Stimulated activated CD8-positive, alpha-beta memory T cell treated with anti-CD3 and anti-CD28 coated beads, Interleukin-2, amount 100 ng/mL, for 48 hours (primary cell): ENCODE data around the gene SPEM3.

Experiments
- DNase-seq, 2 donors: peaks; one replicate each; pipeline ENCODE4 v3.0.0-alpha.2; 2020; ENCODE audit warnings: low read depth in 2 of 2

Gene SPEM3

GRCh38 chr17:7421186-7421585, 7.5 kb upstream of the SPEM3 start:
- no peak for DNase-seq

GRCh38 chr17:7423679-7424078, 5.0 kb upstream of the SPEM3 start:
- DNase-seq: no peak

DNA sequence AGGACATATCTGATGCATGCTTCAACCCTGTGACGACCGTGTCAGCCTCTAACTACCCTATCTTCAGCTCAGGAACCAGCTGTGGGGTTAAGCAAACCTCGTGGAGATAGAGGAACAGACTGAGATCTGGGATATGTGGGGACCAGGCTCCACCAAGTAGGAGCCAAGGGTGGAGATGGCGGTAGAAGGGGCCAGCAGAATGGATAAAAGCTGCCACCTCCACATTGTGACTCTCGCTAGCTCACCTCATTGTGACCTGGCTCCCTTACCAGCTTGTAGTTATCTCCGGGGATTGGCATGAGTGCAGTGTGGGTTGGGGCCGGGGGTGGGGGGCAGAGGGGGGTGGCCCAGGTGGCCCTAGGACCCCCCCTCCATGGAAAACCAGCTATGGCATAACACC, 3.3 kb upstream of the SPEM3 start, which contains the start of gene SPEM2:
Gene SPEM2 (plus strand): TSS at position 301 of the 400 bp plus-strand sequence. CDS start 73 bp downstream, at position 374.
- no peak for DNase-seq

GRCh38 chr17:7425756-7426155, 2.9 kb upstream of the SPEM3 start:
- no peak for DNase-seq

GRCh38 chr17:7426203-7426863, 2.3 kb upstream of the SPEM3 start:
- no peak for DNase-seq

- no peak for DNase-seq
Observed at GRCh38 chr17:7426896-7427489, 1.7 kb upstream of the SPEM3 start.

DNA sequence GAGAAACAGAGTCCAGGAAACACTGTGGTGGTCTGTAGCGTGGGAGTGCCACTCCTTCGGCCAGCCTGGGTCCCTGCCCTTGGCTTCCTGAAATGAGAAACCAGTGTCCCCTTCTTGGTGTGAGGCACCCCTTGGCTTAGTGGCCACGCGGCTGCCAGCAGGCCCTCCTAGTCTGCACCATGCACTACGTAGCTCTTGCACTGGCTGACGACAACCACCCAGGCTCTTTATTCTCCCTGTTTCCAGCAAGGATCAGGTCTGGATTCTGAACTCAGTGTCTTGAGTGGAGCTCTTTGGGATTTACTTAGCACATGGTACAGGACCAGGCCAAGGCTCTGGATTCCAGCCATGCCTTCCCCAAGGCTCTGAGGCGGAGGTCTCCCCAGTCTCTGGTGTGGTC, 1.1 kb upstream of the SPEM3 start:
- no peak for DNase-seq

- DNase-seq: no peak
Observed at GRCh38 chr17:7429722-7430121, 1.1 kb downstream of the SPEM3 start.

DNA sequence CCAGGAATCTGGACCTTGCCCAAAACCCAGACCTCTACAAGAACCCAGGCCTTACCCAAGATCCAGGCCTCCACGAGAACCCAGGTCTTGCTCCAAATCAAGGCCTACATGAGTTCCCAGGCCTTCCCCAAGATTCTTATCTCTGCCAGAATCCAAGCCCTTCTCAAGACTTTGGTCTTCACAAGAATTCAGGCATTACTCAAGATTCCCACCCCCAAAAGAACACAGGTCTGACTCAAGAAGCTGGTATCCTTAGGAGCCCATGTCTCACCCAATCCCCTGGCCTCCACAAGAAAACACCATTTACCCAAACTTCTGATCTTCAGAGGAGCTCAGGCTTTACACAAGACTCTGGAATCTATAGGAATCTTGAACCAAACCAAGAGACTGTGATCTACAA, 2.6 kb downstream of the SPEM3 start:
- DNase-seq: no peak

GRCh38 chr17:7432296-7432695, 3.6 kb downstream of the SPEM3 start:
- no peak for DNase-seq

GRCh38 chr17:7435676-7436555, 7.3 kb downstream of the SPEM3 start:
- DNase-seq: peak in 1 of 2 donors; percentile 34

GRCh38 chr17:7436556-7437368, 8.1 kb downstream of the SPEM3 start:
- DNase-seq: peak; percentile 73 to 76

- DNase-seq: no peak
Observed at GRCh38 chr17:7437369-7437863, 8.8 kb downstream of the SPEM3 start.

DNA sequence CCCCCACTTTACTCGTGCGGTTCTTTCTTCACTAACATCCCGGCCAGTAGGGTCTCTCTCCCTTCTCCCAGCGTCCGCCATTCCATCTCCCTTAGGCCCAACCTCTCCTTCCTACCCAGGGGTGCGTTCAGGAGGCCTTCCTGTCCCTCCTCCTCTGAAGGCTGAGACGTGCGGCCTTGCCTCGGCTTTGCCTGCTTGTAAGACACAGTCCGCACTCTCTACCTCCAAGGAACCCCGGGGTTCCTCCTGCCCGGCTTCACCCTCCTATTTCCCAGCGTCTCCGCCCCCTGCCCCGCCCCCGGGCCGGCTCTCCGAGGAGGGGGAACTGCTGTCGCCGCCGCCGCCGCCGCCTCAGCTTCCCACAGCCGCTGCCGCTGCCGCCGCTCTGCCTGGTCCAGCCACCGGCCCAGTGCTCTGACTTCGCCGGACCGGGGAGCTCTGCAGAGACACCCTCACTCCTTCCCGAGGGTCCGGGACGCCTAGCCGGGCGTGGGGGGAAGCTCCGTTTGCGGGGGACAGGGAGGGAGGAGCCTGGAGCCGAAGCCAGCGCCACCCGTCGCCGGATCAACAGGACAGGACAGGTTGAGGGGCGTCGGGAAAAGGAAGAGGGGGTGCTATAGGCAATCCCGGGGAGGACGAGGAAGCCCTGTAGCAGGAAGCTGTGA, 9.4 kb downstream of the SPEM3 start:
- DNase-seq: peak; percentile 63 to 66

- no peak for DNase-seq
Observed at GRCh38 chr17:7438656-7439460, 10.2 kb downstream of the SPEM3 start.

GRCh38 chr17:7439462-7440112, 10.9 kb downstream of the SPEM3 start, which contains the start of gene FGF11:
Gene FGF11 (plus strand): TSS chr17:7439512. CDS start chr17:7439621, 109 bp downstream.
- DNase-seq: no peak

- peak in 1 of 2 donors; percentile 34 for DNase-seq
Observed at GRCh38 chr17:7440113-7440833, 11.6 kb downstream of the SPEM3 start.

- DNase-seq: no peak
Observed at GRCh38 chr17:7440834-7441195, 12.2 kb downstream of the SPEM3 start.

DNA sequence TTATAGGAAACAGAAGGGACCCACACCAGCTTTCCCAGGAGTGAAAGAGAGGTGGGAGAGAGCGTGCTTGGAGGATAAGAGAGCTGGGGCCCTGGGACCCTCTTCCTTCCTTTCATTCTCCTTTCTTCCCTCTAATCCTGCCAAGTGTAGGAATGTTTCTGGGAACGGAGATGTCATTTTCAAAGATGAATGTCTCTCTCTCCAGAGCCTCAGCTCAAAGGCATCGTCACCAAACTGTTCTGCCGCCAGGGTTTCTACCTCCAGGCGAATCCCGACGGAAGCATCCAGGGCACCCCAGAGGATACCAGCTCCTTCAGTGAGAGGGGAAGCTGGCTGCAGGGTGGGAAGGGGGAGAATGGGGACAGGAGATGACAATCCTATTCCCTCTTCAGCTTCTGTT, 12.6 kb downstream of the SPEM3 start:
- DNase-seq: no peak
